HG02623 (cell line): Measurements from ENCODE around the gene ATP9A.
"Not testable (repeated sequence)": the region's sequence is repeated elsewhere in the genome, so short reads cannot be mapped to it uniquely, and the experiment has no call there.

Experiments used
- ATAC-seq: cut with Tn5 transposase; IDR thresholded peaks from one replicate; pipeline ENCODE4 v1.9.1; 2021; ENCODE audit warnings: moderate library complexity; ENCODE audit not compliant: unreplicated experiment

The ATP9A gene

GRCh38 chr20:51752343-51752951, 15.7 kb downstream of the ATP9A start:
- no peak for ATAC-seq

- no peak for ATAC-seq
Observed at GRCh38 chr20:51750770-51751388, 17.3 kb downstream of the ATP9A start.

GRCh38 chr20:51750037-51750769, 18.0 kb downstream of the ATP9A start:
- no peak for ATAC-seq

DNA sequence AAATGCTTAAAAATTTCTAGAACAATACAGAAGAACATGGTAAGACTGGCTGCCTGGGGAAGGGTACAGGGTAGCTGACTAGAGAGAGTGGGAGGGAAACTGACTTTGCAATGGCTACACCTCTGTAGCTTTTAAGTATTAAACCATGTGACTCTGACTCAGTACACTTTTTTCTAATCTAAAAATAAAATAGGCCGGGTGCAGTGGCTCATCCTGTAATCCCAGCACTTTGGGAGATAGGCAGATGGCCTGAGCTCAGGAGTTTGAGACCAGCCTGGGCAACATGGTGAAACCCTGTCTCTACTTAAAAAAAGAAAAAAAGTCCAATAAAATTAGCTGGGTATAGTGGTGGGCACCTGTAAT, 18.5 kb downstream of the ATP9A start:
- no peak for ATAC-seq

DNA sequence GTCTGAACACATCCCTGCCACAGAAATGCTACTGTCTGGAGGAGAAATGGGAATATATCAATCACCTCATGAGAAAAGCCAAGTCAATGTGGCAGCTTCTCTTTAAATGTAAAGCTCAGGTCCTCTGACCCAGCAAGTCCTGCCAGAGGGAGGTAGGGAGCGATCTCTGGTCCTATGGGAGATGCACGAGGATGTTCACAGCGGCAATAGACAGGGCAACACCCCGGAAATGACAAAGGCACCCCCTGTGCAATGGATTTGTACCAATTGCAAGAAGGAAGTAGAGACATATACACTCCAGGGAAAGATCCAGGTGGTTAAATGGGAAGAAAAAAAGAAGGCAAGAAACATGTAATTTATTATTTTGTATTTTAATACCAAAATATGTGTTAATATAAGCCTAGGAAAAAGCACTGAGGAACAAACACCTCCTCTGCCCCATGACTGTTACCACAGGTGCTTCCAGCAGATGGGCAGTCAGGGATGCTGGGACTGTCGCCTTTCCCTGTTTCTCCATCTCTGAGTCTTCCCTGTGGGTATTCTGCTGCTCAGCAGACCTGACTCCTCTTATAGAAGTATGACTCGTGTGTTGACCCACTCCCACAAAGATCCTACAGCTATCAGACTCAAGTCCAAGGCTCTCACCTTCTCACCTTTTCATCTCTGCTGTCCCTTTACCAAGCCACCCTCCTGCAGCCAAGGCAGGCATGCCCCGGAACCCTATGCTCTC, 20.8 kb downstream of the ATP9A start:
- ATAC-seq: no peak

- no peak for ATAC-seq
Observed at GRCh38 chr20:51745804-51746203, 22.4 kb downstream of the ATP9A start.

DNA sequence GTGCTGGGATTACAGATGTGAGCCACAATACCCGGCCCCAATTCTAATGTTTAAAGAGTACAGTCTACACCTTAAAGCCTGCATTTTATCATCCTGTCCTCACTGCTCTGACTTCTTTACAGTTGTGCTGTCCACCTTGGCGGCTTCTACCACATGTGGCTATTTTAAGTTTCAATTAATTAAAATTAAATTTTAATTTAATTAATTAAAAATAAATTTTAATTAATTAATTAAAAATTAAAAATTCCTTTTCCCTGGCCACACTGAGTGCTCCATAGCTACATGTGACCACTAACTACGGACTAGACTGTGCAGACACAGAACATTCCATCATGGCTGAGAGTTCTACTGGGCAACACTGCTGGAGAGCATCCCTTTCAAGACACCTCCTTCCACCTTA, 27.4 kb downstream of the ATP9A start:
- ATAC-seq: no peak

DNA sequence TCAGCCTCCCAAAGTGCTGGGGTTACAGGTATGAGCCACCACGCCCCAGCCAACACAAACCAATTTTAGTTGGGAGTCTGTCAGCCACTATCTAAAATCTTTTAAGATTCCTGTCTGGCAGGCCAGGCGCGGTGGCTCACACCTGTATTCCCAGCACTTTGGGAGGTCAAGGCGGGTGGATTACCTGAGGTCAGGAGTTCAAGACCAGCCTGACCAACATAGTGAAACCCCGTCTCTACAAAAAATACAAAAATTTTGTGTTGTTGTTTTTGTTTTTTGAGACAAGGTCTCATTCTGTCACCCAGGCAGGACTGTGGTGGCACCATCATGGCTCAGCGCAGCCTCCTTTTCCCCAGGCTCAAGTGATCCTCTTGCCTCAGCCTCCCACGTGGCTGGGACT, 27.9 kb downstream of the ATP9A start:
- not testable (repeated sequence) for ATAC-seq

DNA sequence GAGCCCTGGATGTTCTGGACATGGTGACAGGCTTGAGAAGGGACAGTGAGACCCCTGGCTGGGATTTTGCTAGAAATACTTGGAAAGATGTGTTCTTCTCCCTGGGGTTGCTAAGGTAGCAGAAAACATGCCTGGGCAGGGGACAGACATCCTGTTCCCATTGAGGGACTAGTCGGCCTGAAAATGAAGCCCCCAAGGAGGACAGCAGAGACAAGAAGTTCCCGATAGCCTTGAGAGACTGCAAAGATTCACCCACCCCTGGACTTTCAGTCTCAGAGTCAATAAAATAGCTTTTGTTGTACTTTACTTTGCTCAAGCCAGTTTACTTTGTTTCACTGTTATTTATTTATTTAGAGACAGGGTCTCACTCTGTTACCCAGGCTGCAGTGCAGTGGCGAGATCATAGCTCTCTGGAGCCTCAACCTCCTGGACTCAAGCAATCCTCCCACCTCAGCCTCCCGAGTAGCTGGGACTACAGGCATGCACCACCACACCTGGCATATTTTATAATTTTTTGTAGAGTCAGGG, 28.4 kb downstream of the ATP9A start:
- no peak for ATAC-seq

DNA sequence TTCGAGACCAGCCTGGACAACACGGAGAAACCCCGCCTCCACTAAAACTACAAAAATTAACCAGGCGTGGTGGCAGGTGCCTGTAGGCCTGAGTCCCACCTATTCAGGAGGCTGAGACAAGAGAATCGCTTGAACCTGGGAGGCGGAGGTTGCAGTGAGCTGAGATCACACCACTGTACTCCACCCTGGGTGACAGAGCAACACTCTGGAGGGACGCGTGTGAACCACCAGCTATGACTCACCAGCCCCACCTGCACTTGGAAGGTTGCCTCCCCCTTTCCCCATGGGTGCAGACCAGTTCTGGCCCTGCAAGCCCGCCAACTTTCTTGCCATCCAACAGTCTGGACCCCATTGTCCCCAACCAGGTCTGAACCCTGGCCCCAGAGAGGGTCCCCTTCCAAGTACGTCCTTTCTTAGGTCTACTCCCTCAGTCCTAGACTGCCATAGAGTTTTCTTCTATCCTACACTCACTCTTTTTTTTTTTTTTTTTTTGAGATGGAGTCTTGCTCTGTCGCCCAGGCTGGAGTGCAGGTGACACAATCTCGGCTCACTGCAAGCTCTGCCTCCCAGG, 29.2 kb downstream of the ATP9A start:
- ATAC-seq: no peak

- not testable (repeated sequence) for ATAC-seq
Observed at GRCh38 chr20:51738261-51738660, 29.9 kb downstream of the ATP9A start.

- ATAC-seq: no peak
Observed at GRCh38 chr20:51736947-51737346, 31.2 kb downstream of the ATP9A start.

DNA sequence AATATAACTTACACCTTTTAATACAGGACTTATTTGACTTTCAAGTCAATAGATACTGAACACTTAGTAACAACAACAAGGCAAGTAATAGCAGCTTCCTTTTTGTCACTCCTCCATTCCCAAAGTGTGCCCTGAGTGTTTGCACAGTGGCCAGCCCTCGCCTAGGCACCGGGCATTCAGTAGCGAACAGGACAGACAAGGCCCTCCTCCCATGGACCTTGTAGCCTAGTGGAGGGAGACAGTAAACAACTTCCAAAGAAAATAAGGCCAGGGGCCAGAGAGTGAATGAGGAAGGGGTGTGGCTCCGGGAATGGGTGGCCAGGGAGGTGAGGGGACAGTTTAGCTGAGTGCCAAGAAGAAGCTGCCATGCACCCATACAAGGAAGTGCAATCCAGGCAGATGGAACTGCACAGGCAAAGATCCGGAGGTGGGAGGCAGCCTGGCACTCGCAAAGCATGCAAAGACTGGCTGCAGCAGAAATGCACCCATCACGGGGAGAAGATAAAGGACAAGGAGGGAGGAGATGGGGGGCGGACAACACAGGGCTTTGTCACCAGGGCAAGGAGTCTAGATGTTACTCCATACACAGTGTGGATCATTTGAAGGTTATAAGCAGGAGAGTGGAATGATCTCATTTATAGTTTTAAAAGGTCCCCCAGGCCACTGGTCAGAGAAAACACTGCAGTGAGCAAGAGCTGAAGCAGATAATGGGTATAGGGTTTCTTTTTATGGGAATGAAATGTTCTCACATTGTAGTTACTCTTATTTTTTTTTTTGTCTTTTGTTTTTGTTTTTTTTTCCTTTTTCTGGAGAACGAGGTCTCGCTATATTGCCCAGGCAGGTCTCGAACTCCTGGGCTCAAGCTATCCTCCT, 32.2 kb downstream of the ATP9A start:
- no peak for ATAC-seq

- no peak for ATAC-seq
Observed at GRCh38 chr20:51734876-51735720, 33.1 kb downstream of the ATP9A start.

DNA sequence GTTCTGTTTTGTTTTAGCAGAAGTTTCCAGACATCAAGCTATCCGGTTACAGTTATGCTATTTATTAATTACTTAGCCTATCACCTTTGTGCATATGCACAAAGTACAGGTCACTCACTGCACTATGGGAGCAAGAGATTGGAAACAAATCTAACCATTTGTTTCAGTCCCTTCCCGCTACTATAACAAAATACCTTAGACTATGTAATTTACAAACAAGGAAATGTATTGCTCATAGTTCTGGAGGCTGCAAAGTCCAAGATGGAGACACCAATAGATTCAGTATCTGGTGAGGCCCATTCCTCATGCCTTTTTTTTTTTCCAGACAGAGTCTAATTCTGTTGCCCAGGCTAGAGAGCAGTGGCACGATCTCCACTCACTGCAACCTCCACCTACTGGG, 35.1 kb downstream of the ATP9A start:
- ATAC-seq: no peak

DNA sequence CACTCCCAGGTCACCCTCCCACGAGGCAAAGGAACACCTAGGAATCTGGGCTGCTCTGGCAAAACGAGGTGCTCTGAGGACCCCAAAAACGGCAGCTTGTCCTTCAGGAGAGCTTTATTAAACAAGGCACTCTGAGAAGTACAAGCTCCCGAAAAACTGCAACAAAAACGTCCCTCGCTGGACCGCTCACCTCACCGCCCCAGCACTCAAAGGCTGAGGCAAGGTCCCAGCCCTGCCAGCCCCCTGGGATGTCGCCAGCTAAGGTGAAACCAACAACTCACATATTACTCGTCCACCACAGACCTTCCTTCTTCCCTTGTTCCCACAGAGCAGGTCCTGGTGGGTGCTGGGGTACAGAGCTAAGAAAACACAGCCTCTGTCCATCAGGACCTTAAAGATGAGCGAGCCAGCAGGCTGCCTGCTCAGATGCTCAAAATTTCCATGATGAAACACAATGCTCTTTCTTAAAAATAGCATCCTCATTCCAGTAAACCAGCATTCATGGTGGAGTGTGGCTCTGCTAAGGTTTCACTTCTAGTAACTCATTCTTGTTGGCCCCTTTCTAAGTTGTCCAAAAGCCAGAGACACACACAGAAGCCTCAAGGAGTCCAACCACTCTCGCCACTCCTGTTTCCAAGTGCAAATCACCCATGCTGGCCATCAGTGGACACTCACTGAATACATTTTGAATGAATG, 35.9 kb downstream of the ATP9A start:
- ATAC-seq: no peak

GRCh38 chr20:51731731-51732095, 36.5 kb downstream of the ATP9A start:
- no peak for ATAC-seq

- ATAC-seq: no peak
Observed at GRCh38 chr20:51729771-51730170, 38.4 kb downstream of the ATP9A start.

- no peak for ATAC-seq
Observed at GRCh38 chr20:51728737-51729136, 39.5 kb downstream of the ATP9A start.
